Endometrial microvascular endothelial cells (primary cell): ENCODE results near the gene ZDHHC3. TPM values are rescaled to one million over a fixed set of nuclear protein-coding genes. Genes with fewer than 3 reads are reported as not detected.

ENCODE experiments used
- in situ Hi-C: cut with HindIII; loops from 2 replicates; pipeline ENCODE4 v1.10.0; 2017; ENCODE audit warnings: low sequenced_read_pairs, low pct_unique_long_range_greater_than_20kb; ENCODE audit errors: inconsistent ontology term
- total RNA-seq: library from RNA; depleted of rRNA; stranded (reverse); fragments of >200 nt; gene quantifications from one replicate; pipeline ENCODE4 v1.2.3, GENCODE V29; 2015; ENCODE audit errors: inconsistent ontology term

Gene ZDHHC3
- total RNA-seq, 1 donor from 2014 or later, result 76.5 TPM

DNA sequence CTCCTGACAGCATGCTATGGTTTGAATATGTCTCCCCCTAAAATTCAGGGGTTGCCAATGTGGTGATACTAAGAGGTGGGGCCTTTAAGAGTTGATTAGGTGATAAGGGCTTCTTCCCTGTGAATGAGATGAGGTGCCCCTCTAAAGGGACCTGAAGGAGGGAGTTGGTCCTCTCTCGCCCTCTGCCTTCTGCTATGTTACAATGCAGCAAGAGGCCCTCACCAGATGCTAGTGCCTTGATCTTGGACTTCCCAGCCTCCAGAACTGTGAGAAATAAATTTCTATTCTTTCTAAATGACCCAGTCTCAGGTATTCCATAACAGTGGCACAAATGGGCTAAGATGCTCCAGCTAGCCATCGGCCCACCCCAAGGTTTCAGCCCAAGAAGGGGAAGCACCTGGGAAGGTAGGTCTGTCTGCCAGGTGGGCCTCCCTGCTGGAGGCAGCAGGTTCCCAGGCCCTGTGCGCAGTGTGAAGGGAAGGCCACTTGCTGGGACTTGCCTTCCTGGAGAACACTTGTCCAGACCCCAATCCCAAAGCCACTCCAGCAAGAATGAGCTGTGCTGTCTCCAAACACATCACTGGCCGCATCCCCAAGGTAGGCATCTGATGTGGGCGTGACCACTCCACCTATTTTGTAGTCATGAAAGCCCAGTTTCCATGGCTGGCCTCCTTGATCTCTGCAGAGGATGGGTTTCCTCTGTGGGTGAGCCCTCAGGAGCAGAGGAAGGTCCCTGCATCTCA lies 92.6 kb downstream of the ZDHHC3 start:
- in situ Hi-C loops, result no loop called here

DNA sequence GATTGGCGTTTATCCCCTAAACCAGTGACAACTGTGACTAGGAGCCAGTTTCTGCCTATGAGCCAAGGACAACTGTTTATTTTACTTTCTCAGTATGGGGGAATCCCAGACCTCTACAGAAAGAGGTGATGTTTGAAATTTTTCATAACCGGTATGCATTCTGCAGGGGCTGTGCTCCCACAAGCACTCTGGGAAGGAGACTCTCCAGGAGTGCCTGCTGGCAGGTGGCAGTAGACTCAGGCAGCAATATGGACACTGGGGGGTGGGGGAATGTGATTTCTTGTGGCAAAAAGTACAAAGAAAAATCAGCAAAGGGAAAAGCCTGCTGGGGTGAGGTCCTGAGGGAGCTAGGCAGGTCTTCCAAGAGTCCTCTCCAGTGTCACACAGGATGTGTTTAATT lies 95.7 kb downstream of the ZDHHC3 start:
- in situ Hi-C loops, result no loop called here

DNA sequence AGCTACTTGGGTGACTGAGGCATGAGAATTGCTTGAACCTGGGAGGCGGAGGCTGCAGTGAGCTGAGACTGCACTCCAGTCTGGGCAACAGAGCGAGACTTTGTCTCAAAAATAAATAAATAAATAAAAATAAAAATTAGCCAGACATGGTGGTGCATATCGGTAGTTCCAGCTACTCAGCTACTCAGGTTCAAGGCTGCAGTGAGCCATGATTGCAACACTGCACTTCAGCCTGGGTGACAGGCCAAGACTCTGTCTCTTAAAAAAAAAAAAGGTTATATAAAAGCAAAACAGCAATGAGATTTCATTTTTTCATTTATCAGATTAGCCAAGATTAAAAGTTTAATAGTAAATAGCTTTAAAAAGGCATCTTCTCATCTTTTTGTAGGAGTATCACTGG lies 98.6 kb downstream of the ZDHHC3 start:
- in situ Hi-C loops, result no loop called here

DNA sequence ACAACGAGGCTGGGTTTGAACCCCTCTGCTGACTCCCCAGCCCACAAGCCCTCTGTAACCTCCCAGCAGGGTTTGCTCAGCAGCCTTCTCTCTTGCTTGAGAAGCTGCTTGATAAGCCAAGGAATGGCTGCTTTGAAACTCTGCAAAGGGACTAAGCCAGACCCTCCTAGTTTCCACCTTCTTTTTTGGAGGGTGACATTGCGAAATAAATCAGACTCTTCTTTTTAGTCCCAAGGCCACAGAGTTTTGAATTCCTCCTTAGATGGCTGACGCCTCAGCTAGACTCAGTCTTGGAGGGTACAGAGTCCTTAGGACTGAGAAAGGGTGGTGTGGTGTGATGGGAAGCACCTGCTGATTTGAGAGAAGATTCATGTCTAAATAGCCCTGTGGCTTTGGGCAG lies 100.4 kb downstream of the ZDHHC3 start:
- in situ Hi-C loops, result no loop called here

Other genes with a start within 250 kb of the ZDHHC3 start
- gene ZNF501, start 246.5 kb downstream of the ZDHHC3 start, total RNA-seq, result 2.6 TPM
- gene KIAA1143, start 214.6 kb downstream of the ZDHHC3 start, total RNA-seq, result 21.9 TPM
- gene KIF15, start 214.4 kb downstream of the ZDHHC3 start, total RNA-seq, result 16.3 TPM
- gene TMEM42, start 114.3 kb downstream of the ZDHHC3 start, total RNA-seq, result 12.2 TPM
- gene TGM4, start 101.6 kb downstream of the ZDHHC3 start, total RNA-seq, result 0.09 TPM
- 84.8 TPM for gene EXOSC7, start 70 bp upstream of the ZDHHC3 start, total RNA-seq
- gene CLEC3B, start 50.1 kb upstream of the ZDHHC3 start, total RNA-seq, result 0.56 TPM
- 13.0 TPM for gene CDCP1, start 170.2 kb upstream of the ZDHHC3 start, total RNA-seq